ENCODE measurements around the gene DDX54.
A peak's percentile ranks its signal among the peaks of the same experiment; 100 is the strongest.

Gene DDX54

GRCh38 chr12:113186666-113187325 lies 1.5 kb upstream of the DDX54 start:
- no peak for DNase-seq

GRCh38 chr12:113186033-113186365 lies 721 bp upstream of the DDX54 start:
- DNase-seq = no peak

- peak; percentile 70 for DNase-seq
These were observed 438 bp downstream of the DDX54 start for GRCh38 chr12:113184900-113185179.

GRCh38 chr12:113184098-113184899 lies 979 bp downstream of the DDX54 start:
- DNase-seq = no peak

- DNase-seq = no peak
These were observed 2.2 kb downstream of the DDX54 start for GRCh38 chr12:113183030-113183589.

- DNase-seq = no peak
These were observed 3.3 kb downstream of the DDX54 start for GRCh38 chr12:113181975-113182374.

- DNase-seq = no peak
These were observed 4.9 kb downstream of the DDX54 start for GRCh38 chr12:113180333-113180732.

GRCh38 chr12:113179023-113179422 lies 6.3 kb downstream of the DDX54 start:
- DNase-seq = no peak

GRCh38 chr12:113174461-113175384 lies 10.6 kb downstream of the DDX54 start:
- DNase-seq = no peak

- no peak for DNase-seq
These were observed 12.1 kb downstream of the DDX54 start for GRCh38 chr12:113173081-113173698.

- no peak for DNase-seq
These were observed 13.1 kb downstream of the DDX54 start for GRCh38 chr12:113172185-113172584.

- no peak for DNase-seq
These were observed 13.7 kb downstream of the DDX54 start for GRCh38 chr12:113171543-113171942.

- no peak for DNase-seq
These were observed 14.4 kb downstream of the DDX54 start for GRCh38 chr12:113170926-113171325.

GRCh38 chr12:113170457-113170856 lies 14.8 kb downstream of the DDX54 start:
- no peak for DNase-seq

GRCh38 chr12:113169697-113170096 lies 15.6 kb downstream of the DDX54 start:
- DNase-seq = no peak

- DNase-seq = no peak
These were observed 17.4 kb downstream of the DDX54 start for GRCh38 chr12:113167868-113168267.

- DNase-seq = no peak
These were observed 19.5 kb downstream of the DDX54 start for GRCh38 chr12:113165521-113166450.

GRCh38 chr12:113164014-113164413 lies 21.3 kb downstream of the DDX54 start:
- DNase-seq = no peak

- DNase-seq = no peak
These were observed 22.3 kb downstream of the DDX54 start for GRCh38 chr12:113163030-113163360.

- DNase-seq = no peak
These were observed 22.9 kb downstream of the DDX54 start for GRCh38 chr12:113162102-113163029.
